Measurements from ENCODE around the gene MAP2K5.

DNA sequence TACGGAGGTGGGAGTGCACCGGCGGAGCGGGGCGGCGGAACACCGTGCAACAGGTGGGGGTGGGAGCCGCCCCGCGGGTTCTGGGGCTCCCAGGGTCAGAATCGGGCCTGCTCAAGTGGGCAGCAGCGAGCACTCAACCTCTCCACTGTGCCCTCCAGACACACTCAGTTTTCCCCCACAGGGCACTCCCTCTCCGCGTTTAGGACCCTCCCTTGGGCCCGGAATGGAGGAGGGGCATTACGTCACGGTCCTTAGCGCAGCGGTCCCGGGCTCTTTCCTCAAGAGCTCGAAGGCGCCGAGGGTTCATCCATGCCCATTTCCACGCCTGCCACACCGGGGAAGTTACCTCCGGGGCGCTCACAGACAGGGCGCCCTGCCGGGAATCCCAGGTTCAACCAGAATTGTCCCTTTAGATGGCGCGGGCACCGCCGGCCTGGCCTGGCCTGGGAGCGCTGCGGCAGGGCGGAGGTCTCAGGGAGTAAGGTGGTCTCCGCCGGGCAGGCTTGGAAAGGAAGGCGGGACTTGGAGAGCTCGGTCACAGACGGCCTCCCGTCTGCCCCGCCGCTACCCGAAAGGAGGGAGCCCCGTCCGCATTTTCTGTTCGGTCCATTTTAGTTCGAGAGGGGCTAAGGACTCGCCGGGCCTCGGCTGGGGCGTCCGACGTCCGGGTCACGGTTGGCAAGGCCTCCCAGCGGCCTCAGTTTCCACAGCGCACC, 292.2 kb downstream of the MAP2K5 start:
- TF ChIP-seq POLR2A (IDR thresholded peaks at IDR 0.05; ENCODE audit: low read length) (no peak), GATA1 (IDR thresholded peaks at IDR 0.05; ENCODE audit: low read depth, low read length) (no peak)
